IPS-NIHi7 (cell line): Measurements from ENCODE around the gene GPATCH4.
"Not testable (repeated sequence)": the region's sequence is repeated elsewhere in the genome, so short reads cannot be mapped to it uniquely, and the experiment has no call there.

Experiments
- DNase-seq: peaks from one replicate; pipeline ENCODE4 v3.0.0; 2012; ENCODE audit warnings: mixed read lengths; ENCODE audit errors: extremely low spot score

Gene GPATCH4

GRCh38 chr1:156601122-156601830, at the start of gene GPATCH4:
TSS of gene GPATCH4 (minus strand) at chr1:156601479.
- DNase-seq = peak; percentile 82

- DNase-seq = no peak
Measured at GRCh38 chr1:156648951-156649350, 47.7 kb upstream of the GPATCH4 start.

- DNase-seq = no peak
Measured at GRCh38 chr1:156648496-156648895, 47.2 kb upstream of the GPATCH4 start.

- no peak for DNase-seq
Measured at GRCh38 chr1:156647351-156647750, 46.1 kb upstream of the GPATCH4 start.

- DNase-seq = no peak
Measured at GRCh38 chr1:156646738-156647211, 45.5 kb upstream of the GPATCH4 start.

GRCh38 chr1:156645666-156646065, 44.4 kb upstream of the GPATCH4 start:
- DNase-seq = no peak

GRCh38 chr1:156645056-156645455, 43.8 kb upstream of the GPATCH4 start:
- no peak for DNase-seq

- DNase-seq = no peak
Measured at GRCh38 chr1:156644640-156645039, 43.4 kb upstream of the GPATCH4 start.

- no peak for DNase-seq
Measured at GRCh38 chr1:156644146-156644545, 42.9 kb upstream of the GPATCH4 start.

- no peak for DNase-seq
Measured at GRCh38 chr1:156643778-156644092, 42.5 kb upstream of the GPATCH4 start.

- no peak for DNase-seq
Measured at GRCh38 chr1:156643049-156643777, 41.9 kb upstream of the GPATCH4 start.

GRCh38 chr1:156642265-156643048, 41.2 kb upstream of the GPATCH4 start:
- no peak for DNase-seq

- peak; percentile 84 for DNase-seq
Measured at GRCh38 chr1:156641761-156642264, 40.5 kb upstream of the GPATCH4 start, which contains the start of gene BCAN. TSS of gene BCAN (plus strand) at chr1:156642117. CDS start at chr1:156646055, 3,938 bp downstream.

GRCh38 chr1:156640842-156641706, 39.8 kb upstream of the GPATCH4 start:
- DNase-seq = no peak

GRCh38 chr1:156639601-156640101, 38.4 kb upstream of the GPATCH4 start:
- DNase-seq = peak; percentile 12

- DNase-seq = peak; percentile 6
Measured at GRCh38 chr1:156638189-156638985, 37.1 kb upstream of the GPATCH4 start.

- no peak for DNase-seq
Measured at GRCh38 chr1:156632355-156632754, 31.1 kb upstream of the GPATCH4 start.

- not testable (repeated sequence) for DNase-seq
Measured at GRCh38 chr1:156631152-156631551, 29.9 kb upstream of the GPATCH4 start.

GRCh38 chr1:156629823-156630449, 28.7 kb upstream of the GPATCH4 start:
- DNase-seq = no peak
